ENCODE results near the gene DACT1.

GRCh38 chr14:58631732-58632131 lies 6.0 kb upstream of the DACT1 start:
- TF ChIP-seq TCF4 (CRISPR knock-in tag; IDR thresholded peaks at IDR 0.05; ENCODE audit: borderline replicate concordance) (no peak), ZNF8 (CRISPR knock-in tag; IDR thresholded peaks at IDR 0.05) (no peak), ZC3H10 (CRISPR knock-in tag; IDR thresholded peaks at IDR 0.05) (no peak)
